Raji (cell line): ENCODE results near the gene HTATIP2.

Source experiments
- POLR2A ChIP-seq: IDR thresholded peaks from 2 replicates; pipeline ENCODE4 v1.6.1; 2011; ENCODE audit warnings: low read depth, low read length, control low read depth; ENCODE audit not compliant: insufficient read depth

The HTATIP2 gene

DNA sequence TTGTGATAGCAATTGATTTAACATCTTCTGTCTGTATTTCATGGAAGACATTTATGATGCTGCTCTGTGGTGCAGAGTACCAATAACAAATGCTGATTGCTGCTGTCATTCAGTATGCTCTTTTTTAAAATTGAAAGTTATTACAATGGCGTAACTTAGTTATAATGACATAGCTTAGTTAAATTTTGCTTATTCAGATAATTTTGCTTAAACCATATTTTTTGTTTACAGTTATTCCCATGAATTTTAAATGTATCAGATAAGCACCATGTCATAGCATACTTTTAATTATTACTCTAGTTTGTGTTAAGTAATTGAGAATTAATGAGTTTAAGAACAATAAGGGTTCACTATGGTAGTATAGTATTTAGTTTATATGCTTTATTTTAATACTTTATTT is 39.5 kb downstream of the HTATIP2 start:
- no peak for TF ChIP-seq POLR2A

DNA sequence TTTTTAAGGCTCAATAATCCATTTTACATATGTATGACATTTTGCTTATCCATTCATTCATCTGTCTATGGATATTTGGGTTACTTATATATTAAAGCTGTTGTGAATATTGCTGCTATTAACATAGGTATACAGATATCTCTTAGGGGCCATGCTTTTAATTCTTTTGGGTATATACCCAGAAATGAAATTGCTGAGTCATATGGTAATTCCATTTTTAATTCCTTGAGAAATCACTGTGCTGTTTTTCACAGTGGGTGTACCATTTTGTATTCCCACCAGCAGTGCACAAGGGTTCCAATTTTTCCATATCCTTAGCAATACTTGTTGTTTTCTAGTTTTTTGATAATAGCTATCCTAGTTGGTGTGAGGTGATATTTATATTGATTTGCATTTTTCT is 43.0 kb downstream of the HTATIP2 start:
- no peak for TF ChIP-seq POLR2A

DNA sequence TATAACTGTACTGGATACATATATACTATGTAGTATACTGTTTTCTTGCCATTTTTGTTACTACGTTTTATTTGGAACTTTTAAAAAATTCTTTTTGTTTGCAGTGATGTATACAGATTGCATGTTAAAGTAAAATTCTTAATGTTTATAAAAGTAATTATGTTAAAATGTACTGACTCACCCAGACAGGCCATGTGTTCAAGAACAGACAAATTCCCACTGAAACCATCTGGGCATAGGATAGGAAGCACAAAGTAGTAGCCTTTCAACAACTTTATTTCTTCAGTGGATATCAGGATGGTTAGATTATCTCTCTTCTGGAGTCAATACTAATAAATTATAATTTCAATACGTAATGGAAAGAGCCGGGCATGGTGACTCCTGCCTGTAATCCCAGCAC is 43.8 kb downstream of the HTATIP2 start:
- TF ChIP-seq POLR2A = no peak

DNA sequence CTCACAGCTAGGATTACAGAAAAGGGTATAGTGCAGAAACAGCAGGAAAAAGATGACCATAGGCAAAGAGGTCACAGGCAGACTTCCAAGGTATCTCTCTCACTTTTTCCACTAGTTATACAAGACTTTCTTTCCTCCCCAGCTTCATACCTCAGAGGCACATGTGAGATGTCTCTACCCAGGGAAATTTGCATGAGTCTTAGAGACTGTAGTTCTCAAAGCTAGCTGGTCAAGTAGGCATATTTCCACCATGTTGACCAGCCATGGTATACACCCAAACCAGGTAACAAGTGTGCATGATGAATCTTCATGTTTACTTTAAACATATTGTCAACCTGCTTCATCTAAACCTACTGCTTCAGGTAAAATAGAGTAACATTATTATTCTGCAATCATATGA is 51.9 kb downstream of the HTATIP2 start:
- no peak for TF ChIP-seq POLR2A

DNA sequence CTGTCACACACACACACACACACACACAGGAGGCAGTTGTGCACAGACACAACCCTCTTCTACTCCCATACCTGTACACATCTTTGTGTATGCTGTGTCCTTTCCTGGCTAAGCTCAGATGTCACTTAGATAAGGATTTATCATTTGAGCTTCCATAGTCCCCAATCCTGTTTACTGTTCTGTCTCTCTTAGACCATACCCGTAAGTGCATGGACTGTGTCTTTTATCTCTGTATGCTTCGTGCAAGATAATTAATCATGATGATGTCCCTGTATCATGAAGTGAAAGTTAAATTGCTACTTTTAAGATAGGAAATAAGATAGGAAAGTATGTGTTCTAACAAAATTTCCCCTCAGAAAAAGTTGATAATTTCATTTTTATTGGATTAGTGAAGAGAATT is 54.3 kb downstream of the HTATIP2 start:
- TF ChIP-seq POLR2A = no peak

DNA sequence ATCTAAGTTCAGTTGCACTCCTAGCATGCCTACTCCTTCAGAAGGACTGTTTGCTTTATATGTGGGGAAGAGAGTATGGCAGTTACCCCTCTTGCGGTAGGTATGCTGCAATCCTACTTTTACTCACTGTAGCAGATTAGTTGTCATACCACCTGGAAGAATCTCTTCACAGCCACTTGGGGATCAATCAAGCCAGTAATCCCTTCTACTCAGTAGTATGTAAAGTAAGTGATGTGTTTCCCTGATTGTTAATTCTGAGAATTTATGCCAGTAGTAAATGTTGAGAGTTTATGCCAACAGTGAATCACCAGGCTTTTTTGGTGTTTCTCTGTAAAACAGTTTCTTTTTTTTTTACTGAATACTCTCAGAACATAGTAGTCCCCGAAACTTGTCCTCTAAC is 58.4 kb downstream of the HTATIP2 start:
- TF ChIP-seq POLR2A = no peak

DNA sequence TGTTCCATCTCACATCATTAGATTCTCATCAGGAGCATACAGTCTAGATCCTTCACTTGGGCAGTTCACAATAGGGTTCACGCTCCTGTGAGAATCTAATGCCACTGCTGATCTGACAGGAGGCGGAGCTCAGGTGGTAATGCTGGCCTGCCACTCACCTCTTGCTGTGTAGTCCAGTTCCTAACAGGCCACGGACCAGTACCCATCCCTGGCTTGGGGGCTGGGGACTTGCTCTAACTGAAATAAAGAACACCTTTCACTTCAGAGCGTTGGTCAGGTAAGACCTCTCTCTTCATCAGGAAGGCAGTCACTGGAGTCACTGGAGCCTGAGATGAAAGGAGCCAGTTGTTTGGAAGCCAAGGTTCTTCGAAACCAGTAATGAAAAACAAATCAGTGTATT is 65.7 kb downstream of the HTATIP2 start:
- TF ChIP-seq POLR2A = no peak
